Tibial nerve (tissue), 4 donors: Measurements from ENCODE around the gene TBX5.

Experiments used
- CTCF ChIP-seq, 5 experiments: fragments of 200-600 bp in 3 of 5; fragments of 450-650 bp in 2 of 5; sonication (generic) in 3 of 5; IDR thresholded peaks; one replicate each; pipeline ENCODE4 v1.5.1; 2016 to 2019; ENCODE audit warnings: antibody characterized with exemption in 5 of 5, mild to moderate bottlenecking in 3 of 5, moderate library complexity in 2 of 5
- EP300 ChIP-seq, 2 donors: sonication (generic); formaldehyde crosslinking; IDR thresholded peaks; one replicate each; pipeline ENCODE4 v1.6.1; 2017; ENCODE audit warnings: antibody characterized with exemption in 2 of 2, mild to moderate bottlenecking in 1 of 2
- POLR2A ChIP-seq, 2 donors: fragments of 450-650 bp; IDR thresholded peaks; one replicate each; pipeline ENCODE4 v1.6.1; 2017; ENCODE audit warnings: antibody characterized with exemption in 2 of 2, mild to moderate bottlenecking in 2 of 2, moderate library complexity in 2 of 2

- TF ChIP-seq CTCF (IDR thresholded peaks at IDR 0.05): no peak
- TF ChIP-seq POLR2A (IDR thresholded peaks at IDR 0.05): no peak
- TF ChIP-seq EP300 (IDR thresholded peaks at IDR 0.05): no peak
These were observed 14.9 kb downstream of the TBX5 start for GRCh38 chr12:114391088-114391487.
